Measurements from ENCODE around the gene KCNT1.
A peak's percentile ranks its signal among the peaks of the same experiment; 100 is the strongest.

The KCNT1 gene

DNA sequence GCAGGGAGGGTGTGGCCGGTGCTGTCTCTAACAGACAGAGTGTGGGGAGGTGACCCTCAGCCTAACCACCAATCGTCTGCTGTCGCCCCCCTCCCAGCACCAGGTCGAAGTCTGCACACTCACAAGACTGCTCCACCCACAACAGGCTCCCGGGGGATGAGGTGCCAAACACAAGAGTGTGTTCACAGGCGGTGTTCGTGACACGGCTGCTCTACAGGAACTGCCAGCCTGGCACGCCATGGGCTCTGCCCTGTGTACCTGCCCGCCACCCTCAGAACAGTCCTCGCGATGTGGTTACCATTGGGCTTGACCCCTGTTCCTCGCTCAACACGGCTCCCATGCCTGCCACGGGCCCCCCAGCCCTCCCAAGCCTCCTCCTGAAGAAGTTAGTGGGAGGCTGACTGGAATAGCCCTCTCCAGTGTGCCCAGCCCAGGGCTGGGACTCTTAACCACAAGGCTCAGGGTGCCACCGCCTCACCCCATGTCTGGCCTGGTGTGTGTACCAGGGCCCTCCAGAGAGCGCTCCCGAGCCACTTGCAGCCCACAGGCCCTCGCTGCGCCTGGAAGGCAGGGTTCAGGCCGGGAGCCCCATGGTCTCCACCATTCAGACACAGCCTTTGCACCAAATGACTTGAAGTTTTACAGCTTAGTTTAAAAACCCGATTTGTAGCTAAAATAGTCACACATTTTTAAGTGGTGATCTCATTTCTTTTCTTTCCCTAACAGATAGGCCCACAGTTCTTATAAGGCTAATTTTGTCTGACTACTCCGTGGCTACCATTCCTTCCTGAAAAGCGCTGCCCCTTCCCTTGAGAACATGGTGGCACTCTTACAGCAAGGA lies 102.8 kb downstream of the KCNT1 start:
- DNase-seq = peak; percentile 61

DNA sequence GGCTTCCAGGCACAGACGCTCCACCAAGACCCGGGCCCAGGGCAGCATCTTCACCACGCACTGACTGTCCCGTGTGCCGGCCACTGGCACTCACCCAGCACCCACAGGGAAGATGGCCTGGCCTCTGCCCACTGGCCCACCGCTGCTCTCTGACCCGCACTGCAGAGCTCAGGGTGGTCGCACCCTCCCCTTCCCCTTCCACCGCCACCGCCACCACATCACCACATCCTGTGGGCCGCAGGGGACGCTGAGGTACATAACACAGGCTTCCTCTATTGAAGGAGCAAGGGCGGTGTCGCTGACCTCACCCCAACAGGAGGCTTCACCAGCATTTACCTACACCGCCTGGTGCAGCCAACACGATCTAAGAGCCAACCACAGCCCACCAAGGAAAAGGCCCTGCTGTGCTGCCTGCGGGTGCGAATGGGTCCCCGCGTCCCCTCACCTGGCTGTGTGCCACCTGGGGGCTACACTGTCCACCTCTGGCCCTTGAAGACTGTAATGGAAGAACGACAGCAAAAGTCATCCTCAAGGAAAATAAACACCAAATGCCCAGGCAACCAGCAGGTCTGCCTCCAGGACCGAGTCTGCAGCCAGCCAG lies 103.5 kb downstream of the KCNT1 start:
- DNase-seq = no peak

DNA sequence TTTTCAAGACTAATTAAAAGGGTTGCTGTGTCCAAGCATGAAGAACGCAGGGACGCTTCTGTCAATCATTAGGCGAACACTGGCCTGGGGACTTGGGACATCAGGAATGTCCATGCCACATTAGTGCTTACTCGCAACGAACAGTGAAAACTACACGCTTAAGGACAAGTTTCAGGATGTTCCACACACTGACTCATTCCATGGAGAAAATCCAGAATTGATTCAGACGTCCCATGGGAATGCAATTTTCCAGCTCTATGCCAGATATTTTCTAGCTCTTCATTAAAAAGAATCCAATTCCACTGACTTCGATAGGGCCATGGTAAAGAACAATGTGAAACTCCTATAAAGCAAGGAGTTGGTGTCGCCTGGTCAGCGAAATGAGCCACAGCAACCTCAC lies 107.2 kb downstream of the KCNT1 start:
- no peak for DNase-seq

DNA sequence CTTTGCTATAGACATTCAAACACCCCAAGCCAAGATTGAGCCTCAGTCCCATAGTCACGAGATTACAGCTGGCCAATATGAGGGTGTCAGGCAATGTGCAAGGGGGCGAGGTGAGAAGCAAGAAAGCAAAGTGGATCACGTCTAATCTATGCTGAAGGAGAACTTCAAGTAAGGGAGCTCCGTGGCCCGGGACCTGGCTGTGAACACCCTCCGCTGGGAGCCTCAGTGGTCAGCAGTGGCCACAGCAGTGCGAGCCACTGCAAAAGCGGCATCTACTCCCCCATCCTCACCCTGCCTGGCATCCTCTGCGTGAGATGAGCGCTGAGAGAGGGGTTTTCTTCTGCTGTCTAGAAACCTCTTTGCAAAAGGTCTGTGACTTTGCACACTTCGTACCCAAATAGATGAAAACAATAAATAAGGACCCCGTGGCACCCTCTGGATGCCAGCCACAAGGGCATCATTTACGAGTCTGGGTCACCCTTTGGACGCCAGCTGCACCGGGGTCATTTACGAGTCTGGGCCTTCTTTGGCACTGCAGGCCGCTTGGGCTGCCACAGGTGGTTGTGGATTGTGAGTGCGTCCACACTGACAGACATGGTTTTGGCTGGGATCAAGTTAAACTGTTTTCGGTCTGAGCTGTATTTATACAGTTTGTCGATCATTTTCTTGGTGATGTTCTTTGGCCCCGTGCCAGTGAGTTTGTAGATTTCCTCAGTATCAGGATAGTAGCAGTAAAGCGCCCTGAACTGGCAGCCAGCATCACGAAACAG lies 109.0 kb downstream of the KCNT1 start:
- no peak for DNase-seq

DNA sequence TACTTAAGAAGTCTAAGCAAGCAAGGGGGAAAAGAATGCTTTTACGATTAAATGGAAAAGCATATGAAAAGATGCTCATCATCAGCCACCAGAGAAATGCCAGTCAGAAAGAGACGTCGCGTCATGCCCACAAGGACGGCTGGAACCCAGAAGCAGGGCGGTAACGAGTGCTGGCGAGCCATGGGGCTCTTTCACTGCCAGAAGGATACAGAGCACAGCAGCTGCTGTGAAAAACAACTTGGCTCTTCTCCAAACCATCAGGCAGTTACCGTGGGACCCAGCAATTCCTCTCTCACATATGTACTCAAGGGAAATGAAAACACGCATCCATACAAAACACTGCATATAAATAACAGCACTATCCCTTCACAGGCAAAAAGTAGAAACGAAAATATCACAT lies 109.8 kb downstream of the KCNT1 start:
- DNase-seq = no peak

DNA sequence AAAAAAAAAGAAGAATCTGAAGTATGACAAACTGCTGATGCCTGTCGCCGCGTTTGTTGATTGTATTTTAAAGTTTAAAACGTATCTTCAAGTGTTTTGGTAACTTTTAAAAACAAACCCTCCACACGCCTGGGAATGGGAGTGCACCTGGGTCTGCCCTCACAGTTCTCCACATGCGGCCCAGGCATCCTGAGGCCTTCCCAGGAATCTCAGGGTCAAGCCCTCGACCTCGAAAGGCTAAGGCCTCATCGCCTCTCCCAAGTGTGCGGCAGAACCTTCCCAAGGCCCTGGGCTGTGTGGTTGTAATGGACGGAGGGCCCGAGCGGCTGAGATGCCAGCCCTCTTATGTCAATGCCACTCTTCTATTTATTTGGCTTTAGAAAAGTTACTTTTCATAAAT lies 111.0 kb downstream of the KCNT1 start:
- no peak for DNase-seq

DNA sequence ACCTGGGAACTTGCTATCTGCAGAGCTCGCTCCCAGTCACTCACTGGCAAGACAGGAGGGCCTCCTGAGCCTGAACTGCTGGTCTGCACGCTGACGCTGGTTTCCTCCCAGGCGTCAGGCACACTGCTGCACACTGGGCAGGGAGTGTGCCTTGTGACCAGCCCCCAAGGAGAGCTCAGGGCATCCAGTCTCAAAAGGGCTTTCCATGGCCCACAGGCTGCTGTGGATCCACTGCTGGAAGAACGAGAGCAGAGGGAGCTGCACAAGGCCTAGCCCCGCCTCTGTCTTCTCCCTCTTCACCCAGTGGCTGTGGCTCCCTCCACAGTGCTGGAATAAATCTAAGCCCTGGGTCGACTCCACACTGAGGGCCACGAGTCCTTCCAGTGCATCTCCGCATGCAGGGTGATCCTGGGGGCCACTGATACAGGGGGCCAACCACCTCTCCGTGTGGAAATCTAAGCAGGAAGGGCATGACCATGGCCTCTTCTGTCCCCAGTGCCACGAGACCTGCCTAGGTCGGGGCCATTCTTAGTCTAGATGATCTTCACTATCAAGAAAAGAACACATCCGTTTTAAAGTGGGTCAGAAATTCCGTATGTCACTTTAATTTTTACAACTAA lies 111.8 kb downstream of the KCNT1 start:
- DNase-seq = no peak

DNA sequence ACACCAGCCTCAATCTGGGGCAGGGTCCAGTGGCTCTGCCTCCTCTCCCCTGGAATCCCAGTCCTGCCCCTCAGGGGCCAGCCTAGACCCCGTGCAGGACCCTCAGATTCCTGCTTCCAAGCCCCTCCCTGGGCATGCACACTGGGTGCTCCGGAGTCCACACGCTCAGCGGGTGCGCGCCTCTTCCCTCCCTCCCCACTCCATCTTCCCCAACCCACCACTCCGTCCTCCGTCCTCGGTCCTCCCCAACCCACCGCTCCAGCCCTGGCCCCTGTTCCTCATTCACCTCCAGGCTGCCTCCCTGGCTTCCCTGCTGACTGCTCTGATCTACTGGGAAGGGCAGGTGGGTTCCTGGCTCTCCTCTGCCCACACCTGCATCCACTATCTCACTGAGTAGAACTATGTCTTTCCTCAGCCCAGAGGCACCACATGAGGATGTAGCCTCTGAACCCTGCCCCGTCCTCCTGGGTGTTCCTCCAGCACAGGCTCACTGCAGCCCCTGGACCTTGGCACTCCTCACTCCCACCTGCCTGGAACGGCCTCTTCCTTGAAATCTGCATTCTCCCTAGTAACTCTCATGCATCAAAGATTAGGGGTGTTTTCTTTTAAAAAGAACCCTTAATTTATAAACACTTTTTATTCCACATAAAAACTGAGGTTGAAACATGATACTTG lies 112.6 kb downstream of the KCNT1 start:
- no peak for DNase-seq

DNA sequence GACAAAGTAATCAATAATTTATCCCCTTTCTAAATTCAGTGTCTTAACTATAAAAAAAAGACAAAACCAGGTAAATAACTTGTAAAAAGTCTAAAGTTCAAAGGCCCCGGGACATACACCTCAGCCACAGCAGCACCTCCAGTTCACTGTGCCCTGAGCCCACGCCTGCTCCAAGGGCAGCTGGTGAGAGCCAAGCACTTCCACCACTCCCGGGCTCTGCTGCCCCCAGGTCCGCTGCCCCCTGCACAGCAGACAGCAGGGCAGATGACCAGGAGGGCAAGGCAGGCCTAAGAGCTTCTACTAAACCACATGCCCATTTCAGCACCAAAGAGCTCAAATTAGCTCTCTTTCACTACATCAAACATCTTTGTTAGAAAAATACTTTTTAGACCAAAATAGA lies 113.4 kb downstream of the KCNT1 start:
- no peak for DNase-seq

DNA sequence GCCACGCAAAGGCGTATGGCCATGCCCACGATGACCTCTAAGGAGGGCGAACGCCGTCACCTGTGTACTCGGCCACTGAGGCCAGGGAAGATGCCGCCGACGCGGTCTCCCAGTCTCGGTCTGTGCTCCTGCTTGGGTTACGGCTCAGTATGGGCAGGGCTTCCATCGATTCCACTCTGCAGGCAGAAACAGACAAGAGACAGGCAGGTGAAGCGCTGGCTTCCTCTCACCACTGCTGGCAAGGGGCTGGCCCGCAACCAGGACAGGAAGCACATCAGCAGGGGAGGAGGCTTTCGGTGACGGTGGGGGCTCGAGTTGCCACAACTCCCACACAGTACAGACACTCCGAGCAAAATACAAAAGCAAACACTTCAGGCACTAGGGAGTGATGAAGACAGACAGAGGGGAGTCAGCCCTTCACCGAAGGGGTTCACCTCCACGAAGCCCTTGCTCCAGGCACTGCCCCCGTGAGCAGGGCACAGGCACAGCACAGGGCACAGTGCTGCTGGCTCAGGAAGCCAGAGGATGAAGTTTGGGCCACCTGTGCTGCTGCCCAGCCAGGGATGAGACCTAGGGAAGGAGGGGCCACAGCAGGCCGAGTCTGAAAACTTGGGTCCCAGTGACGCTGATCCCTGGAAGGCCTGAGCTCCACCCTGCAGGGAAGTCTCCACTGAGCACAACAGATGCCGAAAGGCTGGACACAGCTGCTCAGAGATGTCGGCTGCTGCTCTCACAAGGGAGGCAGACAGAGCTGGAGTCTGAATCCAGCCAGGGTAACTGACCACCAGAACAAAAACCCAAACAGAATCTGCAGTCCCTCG lies 114.1 kb downstream of the KCNT1 start:
- DNase-seq = no peak

DNA sequence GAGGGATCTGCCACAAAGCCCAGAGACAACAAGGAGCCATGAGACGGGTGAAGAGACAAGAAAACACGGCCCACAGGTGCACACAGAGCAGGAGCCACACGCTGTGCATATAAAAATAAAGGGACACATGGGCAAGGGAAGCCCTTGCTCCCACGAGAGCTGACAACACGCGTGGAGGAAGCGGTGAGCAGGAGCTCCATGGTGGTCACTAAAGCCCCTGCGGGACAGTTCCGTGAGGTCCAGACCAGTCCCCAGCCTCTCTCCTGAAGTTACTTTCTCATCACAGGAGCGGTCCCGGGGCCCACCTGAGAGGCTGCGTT lies 114.6 kb downstream of the KCNT1 start:
- no peak for DNase-seq

DNA sequence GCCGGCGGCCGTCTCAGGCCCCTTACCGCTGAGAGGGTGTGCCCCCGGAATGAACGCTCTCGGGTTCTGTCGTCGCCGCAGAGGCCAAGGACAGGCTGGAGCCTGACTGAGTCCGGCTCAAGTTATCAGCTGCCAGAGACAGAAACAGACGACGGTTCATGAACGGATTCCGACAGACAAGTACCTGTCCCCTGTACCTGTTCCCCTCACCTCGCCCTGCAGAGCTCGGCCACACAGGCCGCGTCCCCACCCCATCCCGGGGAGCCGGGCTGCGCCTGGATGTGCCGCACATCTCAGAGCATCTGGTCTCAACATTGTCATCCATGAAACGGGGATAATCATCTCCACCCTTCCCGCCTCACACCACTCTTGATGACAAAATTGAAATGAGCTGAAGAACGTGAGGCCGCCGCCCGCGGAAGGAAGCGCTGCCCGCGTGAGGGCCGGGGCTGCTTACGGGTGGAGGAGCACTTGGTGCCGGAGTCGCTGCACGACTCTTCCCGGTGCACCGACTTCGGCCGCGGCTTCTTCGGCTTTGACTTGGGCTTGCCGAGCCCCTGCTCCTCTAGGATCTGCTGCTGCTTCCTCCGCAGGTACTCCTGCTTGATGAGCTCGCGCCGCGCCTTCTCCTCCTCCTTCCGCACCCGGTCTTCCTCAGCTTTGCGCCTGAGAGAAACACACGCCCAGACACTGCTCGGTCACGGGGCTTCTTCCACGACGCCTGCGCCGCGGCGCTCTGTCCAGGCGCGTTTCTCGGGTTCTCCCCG lies 116.1 kb downstream of the KCNT1 start:
- no peak for DNase-seq

DNA sequence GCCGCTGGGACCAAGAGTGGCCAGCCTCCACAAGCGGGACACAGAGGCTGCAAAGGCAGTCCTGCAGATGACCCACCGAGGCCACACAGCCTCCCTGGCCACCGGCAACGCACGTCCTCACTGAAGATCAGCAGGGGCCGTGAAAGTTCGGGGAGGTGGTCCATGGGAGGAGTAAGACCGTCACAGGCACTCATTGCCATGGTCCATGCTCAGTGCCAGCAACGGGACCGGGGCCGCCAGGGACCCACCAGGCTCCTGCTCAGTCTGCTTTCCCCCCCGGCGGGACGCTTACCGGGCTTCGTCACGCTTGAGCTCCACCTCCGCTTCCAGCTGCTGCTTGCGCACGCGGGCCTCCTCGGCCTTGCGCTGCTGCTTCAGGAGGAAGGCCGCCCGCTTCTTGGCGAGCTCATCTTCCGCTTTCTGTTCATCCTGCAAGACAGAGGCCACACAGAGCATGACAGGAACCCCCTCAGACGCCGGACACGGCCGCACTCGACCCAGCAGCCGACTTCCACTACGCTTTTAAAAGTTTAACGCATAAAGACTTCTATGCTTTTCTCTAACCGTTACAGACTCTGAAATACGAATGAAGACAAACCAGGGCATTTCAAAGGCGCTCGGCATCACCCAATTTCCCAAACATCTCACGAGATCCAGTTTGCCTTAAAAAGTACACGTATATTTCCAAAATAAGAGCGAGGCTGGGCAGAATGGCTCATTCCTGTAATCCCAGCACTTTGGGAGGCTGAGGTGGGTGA lies 116.9 kb downstream of the KCNT1 start:
- no peak for DNase-seq

DNA sequence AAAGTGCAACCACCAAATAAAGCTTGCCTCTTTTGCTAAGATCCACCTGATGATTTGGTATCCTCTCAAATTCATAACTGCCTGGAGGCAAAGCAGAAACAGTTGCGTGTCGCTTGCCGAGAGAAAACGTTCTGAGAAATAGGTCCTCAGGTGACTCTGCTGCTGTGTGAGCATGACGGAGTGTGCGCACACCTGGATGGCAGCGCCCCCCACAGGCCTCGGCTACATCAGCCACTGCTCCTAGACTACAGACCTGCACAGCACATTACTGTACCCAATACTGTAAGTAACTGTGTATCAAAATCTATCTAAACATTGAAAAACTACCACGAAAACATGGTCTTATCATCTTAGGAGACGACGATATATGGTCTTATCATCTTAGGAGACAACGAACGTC lies 117.9 kb downstream of the KCNT1 start:
- DNase-seq = no peak

DNA sequence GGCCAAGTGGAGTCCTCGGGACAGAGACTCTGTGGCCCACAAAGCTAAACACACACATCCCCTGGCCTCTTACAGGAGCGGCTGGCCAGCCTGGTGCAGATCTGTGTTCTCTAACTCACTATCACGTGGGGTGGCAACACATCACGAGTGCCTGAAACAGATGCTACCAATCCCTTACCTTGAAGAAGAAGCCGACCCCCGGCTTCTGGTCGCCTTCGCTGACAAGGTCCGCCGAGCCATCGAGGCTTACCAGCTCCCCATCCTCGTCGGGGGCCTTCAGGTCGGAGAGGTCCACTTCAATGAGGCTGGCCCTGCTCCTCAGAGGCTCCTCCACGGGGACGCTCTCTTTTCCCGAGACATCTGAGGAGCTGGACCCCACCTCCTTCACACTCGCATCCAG lies 118.7 kb downstream of the KCNT1 start:
- DNase-seq = no peak

DNA sequence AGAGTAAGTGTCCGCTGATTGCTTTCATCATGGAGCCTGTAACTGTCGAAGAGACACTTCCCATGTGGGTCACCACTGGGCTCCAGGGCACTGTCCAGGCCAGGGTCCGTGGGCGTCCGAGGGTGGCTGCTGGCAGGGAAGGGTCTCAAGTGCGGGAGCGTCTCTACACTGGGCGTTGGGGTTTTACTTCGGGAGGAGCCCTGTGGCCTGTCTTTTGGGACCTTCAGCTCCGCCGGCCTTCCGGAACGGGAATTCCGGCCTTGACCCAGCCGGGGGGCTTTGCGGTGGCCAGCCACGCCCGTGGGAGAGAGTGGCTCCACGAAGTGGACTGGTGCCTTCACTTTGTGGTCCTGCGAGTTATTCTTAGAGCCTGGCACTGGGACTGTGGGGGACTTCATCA lies 119.1 kb downstream of the KCNT1 start:
- DNase-seq = no peak

DNA sequence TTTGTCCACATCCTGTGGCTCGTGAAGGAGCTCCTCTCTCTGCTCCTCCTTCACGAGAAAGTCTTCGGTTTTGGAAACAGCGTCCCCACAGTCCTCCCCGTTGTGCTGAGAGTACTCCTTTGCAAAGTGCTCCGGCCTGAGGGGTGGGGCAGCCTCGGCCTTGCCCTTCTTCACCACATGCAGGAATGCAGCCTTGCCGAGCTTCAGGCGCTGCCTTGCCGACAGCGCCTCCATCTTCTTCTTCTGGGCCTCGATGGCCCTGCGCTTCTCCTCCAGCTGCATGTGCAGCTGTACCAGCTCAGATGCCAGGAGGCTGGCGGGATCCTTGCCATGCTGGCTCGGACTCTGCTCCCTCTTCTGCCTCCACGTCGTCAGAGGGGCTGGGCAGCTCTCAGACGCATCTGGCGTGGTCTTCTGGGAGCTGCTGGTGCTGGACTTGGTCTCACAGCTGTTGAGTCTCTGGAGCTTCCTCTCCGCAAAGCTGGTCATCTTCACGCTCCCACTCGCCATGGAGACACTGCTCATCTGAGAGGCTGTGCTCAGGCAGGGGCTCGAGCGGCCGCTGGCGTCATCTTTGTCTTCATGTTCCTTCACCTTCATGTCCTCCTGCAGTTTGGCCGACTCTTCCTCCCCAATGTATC lies 119.9 kb downstream of the KCNT1 start:
- no peak for DNase-seq

DNA sequence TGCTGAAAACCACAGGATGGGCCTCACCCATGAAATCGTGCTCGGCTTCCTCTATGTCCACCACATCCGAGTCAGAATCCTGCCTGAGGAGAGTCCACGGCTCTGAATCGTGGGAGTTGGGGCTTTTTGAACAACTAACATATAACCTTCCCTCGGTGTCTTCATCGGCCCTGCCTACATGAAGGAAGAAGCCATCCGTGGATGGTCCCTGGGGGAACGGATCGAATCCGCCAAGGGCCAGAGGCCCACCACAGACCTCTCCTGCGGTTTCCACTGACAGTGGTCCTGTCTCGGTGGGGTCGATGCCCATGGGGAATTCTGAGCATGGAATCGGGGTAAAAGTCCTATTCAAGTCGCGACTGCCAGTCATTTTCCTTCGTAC lies 120.4 kb downstream of the KCNT1 start:
- no peak for DNase-seq

DNA sequence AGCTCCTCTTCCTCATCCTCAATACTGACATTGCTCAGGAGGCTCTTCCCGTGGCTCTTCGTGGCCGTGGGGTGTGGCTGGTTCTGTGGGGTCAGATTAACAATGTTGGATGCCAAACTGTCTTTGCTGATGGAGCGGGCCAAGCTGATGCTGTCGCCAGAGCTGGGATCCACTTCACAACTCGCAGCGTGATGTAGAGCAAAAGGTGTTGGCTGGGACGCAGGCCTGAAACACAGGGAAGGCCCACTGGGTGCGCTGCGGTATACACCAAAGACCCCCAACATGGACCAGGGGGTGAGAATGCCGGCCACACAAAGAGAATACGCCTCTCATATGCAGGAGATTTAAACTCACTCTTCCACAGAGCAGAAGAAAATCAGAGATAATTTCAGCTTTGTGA lies 121.1 kb downstream of the KCNT1 start:
- no peak for DNase-seq
